ENCODE measurements around the gene RWDD3.

RWDD3 gene

GRCh38 chr1:95230768-95231191, 3.2 kb upstream of the RWDD3 start:
- no peak for DNase-seq

- no peak for DNase-seq
Measured at GRCh38 chr1:95232646-95233318, 1.2 kb upstream of the RWDD3 start.

- DNase-seq = no peak
Measured at GRCh38 chr1:95233319-95233736, 682 bp upstream of the RWDD3 start.

GRCh38 chr1:95236784-95237575, 3.0 kb downstream of the RWDD3 start:
- DNase-seq = no peak

GRCh38 chr1:95237981-95238703, 4.1 kb downstream of the RWDD3 start:
- DNase-seq = no peak

GRCh38 chr1:95245029-95245428, 11.0 kb downstream of the RWDD3 start:
- no peak for DNase-seq

GRCh38 chr1:95246511-95246910, 12.5 kb downstream of the RWDD3 start:
- no peak for DNase-seq

GRCh38 chr1:95247607-95248006, 13.6 kb downstream of the RWDD3 start:
- no peak for DNase-seq

- no peak for DNase-seq
Measured at GRCh38 chr1:95249916-95250315, 15.9 kb downstream of the RWDD3 start.

GRCh38 chr1:95252422-95252821, 18.4 kb downstream of the RWDD3 start:
- DNase-seq = no peak

- DNase-seq = no peak
Measured at GRCh38 chr1:95254959-95255358, 20.9 kb downstream of the RWDD3 start.

- DNase-seq = no peak
Measured at GRCh38 chr1:95255826-95256225, 21.8 kb downstream of the RWDD3 start.

GRCh38 chr1:95257758-95258157, 23.7 kb downstream of the RWDD3 start:
- no peak for DNase-seq

GRCh38 chr1:95259245-95259644, 25.2 kb downstream of the RWDD3 start:
- DNase-seq = no peak

GRCh38 chr1:95262913-95263312, 28.9 kb downstream of the RWDD3 start:
- DNase-seq = no peak

GRCh38 chr1:95263450-95263849, 29.4 kb downstream of the RWDD3 start:
- DNase-seq = no peak

GRCh38 chr1:95265106-95265505, 31.1 kb downstream of the RWDD3 start:
- DNase-seq = no peak

GRCh38 chr1:95276429-95276828, 42.4 kb downstream of the RWDD3 start:
- DNase-seq = no peak

GRCh38 chr1:95278173-95279006, 44.4 kb downstream of the RWDD3 start:
- no peak for DNase-seq

- no peak for DNase-seq
Measured at GRCh38 chr1:95281781-95282517, 47.9 kb downstream of the RWDD3 start.

GRCh38 chr1:95282518-95282895, 48.5 kb downstream of the RWDD3 start:
- DNase-seq = no peak

- no peak for DNase-seq
Measured at GRCh38 chr1:95284420-95284819, 50.4 kb downstream of the RWDD3 start.

All from GOT3 (cell line).